SJCRH30 (cell line): ENCODE data around the gene PPP4R2. TPM values are rescaled to one million over a fixed set of nuclear protein-coding genes. Genes with fewer than 3 reads are reported as not detected.
A peak's percentile ranks its signal among the peaks of the same experiment; 100 is the strongest.

ENCODE experiments used
- DNase-seq, 2 experiments: peaks; one replicate each; pipeline ENCODE4 v3.0.0-alpha.2; 2015 to 2020
- H3K27ac ChIP-seq: fragments of 250-450 bp; sonication (Bioruptor Pico); 2 replicates; pipeline ENCODE4 v1.5.1; 2020; ENCODE audit warnings: mild to moderate bottlenecking, moderate library complexity
- H3K27me3 ChIP-seq: fragments of 250-450 bp; sonication (Bioruptor Pico); 2 replicates; pipeline ENCODE4 v1.5.1; 2020; ENCODE audit warnings: mild to moderate bottlenecking, moderate library complexity
- H3K36me3 ChIP-seq: fragments of 250-450 bp; sonication (Bioruptor Pico); 2 replicates; pipeline ENCODE4 v1.5.1; 2020; ENCODE audit warnings: mild to moderate bottlenecking, moderate library complexity
- H3K4me1 ChIP-seq: fragments of 250-450 bp; sonication (Bioruptor Pico); 2 replicates; pipeline ENCODE4 v1.5.1; 2020; ENCODE audit warnings: mild to moderate bottlenecking, moderate library complexity
- H3K4me3 ChIP-seq: fragments of 250-450 bp; sonication (Bioruptor Pico); 2 replicates; pipeline ENCODE4 v1.5.1; 2020; ENCODE audit warnings: mild to moderate bottlenecking, moderate library complexity
- H3K9me3 ChIP-seq: fragments of 250-450 bp; sonication (Bioruptor Pico); replicated peaks from 2 replicates; pipeline ENCODE4 v1.5.1; 2020; ENCODE audit warnings: mild to moderate bottlenecking, moderate library complexity
- total RNA-seq: library from RNA; depleted of rRNA; stranded (reverse); fragments of >200 nt; shearing (Covaris generic); gene quantifications from 2 replicates; pipeline ENCODE4 v1.2.3, GENCODE V29; 2014

The PPP4R2 gene
- total RNA-seq, 1 experiment from 2014 or later = 55.6 TPM

GRCh38 chr3:73081140-73081539 is 84.5 kb downstream of the PPP4R2 start:
- Histone ChIP-seq H3K4me1 (no peaks in the 10 kb centered on the region), H3K4me3 (no peak overlapping the region), H3K9me3 (no peaks in the 10 kb centered on the region), H3K36me3 (no peaks in the 10 kb centered on the region), H3K27me3 (no peaks in the 10 kb centered on the region), H3K27ac (no peak overlapping the region)
- DNase-seq = no peak

GRCh38 chr3:73084170-73084569 is 87.6 kb downstream of the PPP4R2 start:
- H3K4me1 ChIP-seq = no peaks in the 10 kb centered on the region; the same call in 1 of the 2 replicates
- DNase-seq = no peak
- H3K36me3 ChIP-seq = no peaks in the 10 kb centered on the region

GRCh38 chr3:73086071-73086494 is 89.5 kb downstream of the PPP4R2 start:
- no peaks in the 10 kb centered on the region; the same call in 1 of the 2 replicates for H3K4me1 ChIP-seq
- H3K36me3 ChIP-seq = no peaks in the 10 kb centered on the region
- H3K4me3 ChIP-seq = no peak overlapping the region
- peak; percentile 25 to 63 for DNase-seq
- no peak overlapping the region for H3K27ac ChIP-seq
- H3K9me3 ChIP-seq = no peaks in the 10 kb centered on the region
- no peaks in the 10 kb centered on the region for H3K27me3 ChIP-seq

More at GRCh38 chr3:73084170-73084569, 87.6 kb downstream of the PPP4R2 start:
- no peaks in the 10 kb centered on the region for H3K27me3 ChIP-seq
- no peak overlapping the region for H3K27ac ChIP-seq
- H3K9me3 ChIP-seq = no peaks in the 10 kb centered on the region
- H3K4me3 ChIP-seq = no peak overlapping the region

DNA sequence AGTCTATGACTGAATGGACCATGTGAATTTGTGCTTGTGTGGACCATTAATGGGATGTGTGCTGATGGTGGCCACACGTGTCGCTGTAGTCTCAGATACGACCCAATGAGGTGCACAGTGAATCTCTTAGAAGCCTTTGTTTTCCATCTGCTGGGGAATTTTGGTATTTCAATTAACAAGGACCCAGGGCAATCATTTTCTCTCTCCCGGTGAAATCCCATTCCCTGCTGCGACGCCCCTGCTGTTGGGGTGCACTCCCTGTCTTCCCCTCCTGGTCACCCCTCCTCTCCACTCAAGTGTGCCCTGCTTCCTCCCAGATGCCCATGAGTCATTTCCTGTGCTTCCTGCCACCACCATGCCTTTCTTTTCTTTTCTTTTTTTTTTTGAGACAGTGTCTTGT is 97.5 kb downstream of the PPP4R2 start:
- no peaks in the 10 kb centered on the region for H3K36me3 ChIP-seq
- no peaks in the 10 kb centered on the region for H3K9me3 ChIP-seq
- no peaks in the 10 kb centered on the region for H3K4me1 ChIP-seq
- DNase-seq = peak in 1 of 2 experiments; percentile 19
- no peak overlapping the region for H3K4me3 ChIP-seq
- no peak overlapping the region for H3K27ac ChIP-seq
- H3K27me3 ChIP-seq = no peaks in the 10 kb centered on the region

DNA sequence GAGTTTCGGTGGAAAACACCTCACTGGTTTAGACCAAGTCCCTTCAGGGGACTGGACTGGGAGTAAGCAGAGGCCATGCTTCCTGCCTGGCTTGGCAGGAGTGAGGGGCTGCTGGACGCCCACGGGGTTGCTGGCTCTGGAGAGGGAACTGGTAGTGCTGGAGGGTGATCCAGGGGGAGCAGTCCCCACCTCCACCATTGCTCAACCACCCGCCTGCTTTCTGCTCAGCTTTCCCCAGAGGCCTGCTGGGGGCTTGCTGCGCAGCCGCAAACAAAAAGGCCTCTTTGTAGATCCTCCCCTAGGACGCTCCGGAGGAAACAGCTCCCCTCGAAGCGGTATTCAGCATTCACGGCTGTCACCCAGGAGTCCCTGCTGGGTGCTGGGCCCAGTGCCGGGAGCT is 98.3 kb downstream of the PPP4R2 start:
- DNase-seq = no peak
- Histone ChIP-seq H3K27me3 (no peaks in the 10 kb centered on the region), H3K27ac (no peak overlapping the region), H3K4me1 (no peaks in the 10 kb centered on the region), H3K4me3 (no peak overlapping the region), H3K36me3 (no peaks in the 10 kb centered on the region), H3K9me3 (no peaks in the 10 kb centered on the region)

DNA sequence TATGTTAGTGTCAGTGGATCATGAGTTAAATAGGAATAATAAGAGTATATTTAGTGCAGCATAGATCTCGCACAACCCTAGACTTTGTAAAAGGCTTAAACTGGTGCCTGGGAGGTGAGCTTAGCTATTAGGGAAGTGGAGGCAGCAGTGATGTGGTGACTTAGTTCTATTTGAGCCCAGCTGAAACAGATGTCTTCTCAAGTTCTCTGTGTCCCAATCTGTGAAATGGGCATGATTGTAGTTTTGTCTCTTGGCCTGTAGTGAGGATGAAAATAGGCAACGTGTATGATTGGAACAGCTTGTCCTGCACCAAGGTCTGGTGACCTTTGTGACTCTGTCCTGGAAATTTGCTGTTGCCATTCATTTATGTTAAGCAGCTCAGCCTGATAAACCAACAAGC is 99.6 kb downstream of the PPP4R2 start:
- H3K4me1 ChIP-seq = 0 out of 2 replicates have a peak, but pooled peaks cover 3% of the 10 kb centered on the region
- no peaks in the 10 kb centered on the region for H3K9me3 ChIP-seq
- no peak overlapping the region for H3K27ac ChIP-seq
- H3K27me3 ChIP-seq = no peaks in the 10 kb centered on the region
- no peak for DNase-seq
- no peaks in the 10 kb centered on the region for H3K36me3 ChIP-seq
- H3K4me3 ChIP-seq = no peak overlapping the region

DNA sequence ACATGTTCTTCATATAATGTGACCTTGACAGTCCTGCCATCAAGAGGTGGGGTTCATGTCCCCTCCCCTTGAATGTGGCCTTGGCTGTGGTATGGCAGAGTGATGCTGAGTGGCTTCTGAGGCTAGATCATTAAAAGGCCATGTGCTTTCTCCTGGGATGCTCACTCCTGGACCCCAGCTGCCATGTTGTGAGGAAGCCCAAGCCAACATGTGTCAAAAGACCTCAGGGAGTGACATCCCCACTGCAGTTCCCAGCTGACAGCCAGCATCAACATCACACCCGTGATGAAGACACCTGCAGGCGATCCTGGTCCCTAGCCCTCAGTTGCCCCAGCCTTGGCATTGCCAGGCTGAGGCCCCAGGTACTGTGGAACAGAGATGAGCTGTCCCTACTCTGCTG is 101.4 kb downstream of the PPP4R2 start:
- no peaks in the 10 kb centered on the region for H3K27me3 ChIP-seq
- DNase-seq = no peak
- no peaks in the 10 kb centered on the region for H3K9me3 ChIP-seq
- H3K27ac ChIP-seq = no peak overlapping the region
- 0 out of 2 replicates have a peak, but pooled peaks cover 3% of the 10 kb centered on the region for H3K4me1 ChIP-seq
- no peak overlapping the region for H3K4me3 ChIP-seq
- H3K36me3 ChIP-seq = no peaks in the 10 kb centered on the region

DNA sequence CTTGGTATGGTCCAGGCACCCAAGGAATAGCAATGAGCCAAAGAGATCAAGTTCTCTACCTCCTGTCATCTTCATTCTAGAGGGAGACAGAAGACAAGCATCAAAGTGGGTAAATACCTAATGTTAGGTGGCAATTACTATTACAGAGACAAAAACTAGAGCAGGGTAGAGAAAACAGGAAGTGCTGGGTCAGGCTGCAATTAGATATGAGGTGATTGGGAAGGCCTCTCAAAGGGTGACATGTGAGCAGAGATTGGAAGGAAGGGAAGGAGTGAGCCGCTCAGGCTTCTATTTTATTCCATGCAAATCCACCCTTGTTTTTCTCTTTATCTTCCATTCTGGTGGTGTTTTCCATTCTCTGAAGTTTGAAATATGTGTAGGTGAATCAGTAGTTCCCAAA is 102.3 kb downstream of the PPP4R2 start:
- Histone ChIP-seq H3K27ac (no peak overlapping the region), H3K27me3 (no peaks in the 10 kb centered on the region), H3K36me3 (no peaks in the 10 kb centered on the region), H3K4me3 (no peak overlapping the region), H3K9me3 (no peaks in the 10 kb centered on the region), H3K4me1 (0 out of 2 replicates have a peak, but pooled peaks cover 3% of the 10 kb centered on the region)
- no peak for DNase-seq

DNA sequence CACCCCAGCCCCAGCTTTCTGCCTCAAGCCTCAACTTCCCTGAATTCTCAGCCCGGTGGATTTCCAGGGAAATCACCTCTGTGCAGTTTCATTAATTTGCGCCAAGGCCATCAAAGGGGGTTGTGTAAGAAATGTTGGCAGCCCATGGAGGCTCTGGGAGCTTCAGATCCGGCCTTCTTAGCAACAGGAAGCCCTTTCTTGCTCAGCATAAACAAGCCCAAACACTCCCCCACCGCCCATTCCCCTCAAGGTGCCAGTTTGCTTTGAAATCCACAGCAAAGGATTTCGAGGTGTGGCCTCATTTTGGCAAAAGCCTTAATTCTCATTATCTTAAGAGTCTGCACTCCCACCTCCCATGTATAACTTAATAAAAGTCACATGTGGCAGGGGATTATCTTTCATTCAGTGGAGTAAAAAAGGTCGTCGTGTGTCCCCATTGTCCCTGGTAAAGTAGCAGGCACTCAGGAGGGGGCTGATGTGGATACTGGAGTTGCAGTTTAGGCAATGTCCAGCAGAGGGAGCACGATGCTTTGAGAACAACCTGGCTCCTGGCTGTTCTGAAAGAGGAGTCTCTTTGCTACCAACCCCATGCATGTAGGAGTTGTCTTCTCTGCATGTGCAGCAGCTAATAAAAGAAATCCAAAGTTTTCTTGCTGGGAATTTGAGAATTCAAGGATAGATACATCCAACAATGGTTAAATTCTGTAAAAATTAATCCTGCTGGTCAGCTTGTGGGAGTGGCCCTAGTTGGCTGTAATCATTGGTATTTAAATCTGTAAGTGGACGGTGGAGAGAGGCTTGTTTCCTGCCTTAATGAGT is 104.3 kb downstream of the PPP4R2 start:
- no peaks in the 10 kb centered on the region for H3K9me3 ChIP-seq

GRCh38 chr3:73101881-73102280 is 105.3 kb downstream of the PPP4R2 start:
- no peak overlapping the region for H3K4me3 ChIP-seq
- no peaks in the 10 kb centered on the region for H3K9me3 ChIP-seq
- H3K27ac ChIP-seq = no peak overlapping the region
- H3K36me3 ChIP-seq = no peaks in the 10 kb centered on the region
- H3K27me3 ChIP-seq = no peaks in the 10 kb centered on the region
- 0 out of 2 replicates have a peak, but pooled peaks cover 3% of the 10 kb centered on the region for H3K4me1 ChIP-seq
- no peak for DNase-seq

More for the DNA sequence above, 104.3 kb downstream of the PPP4R2 start:
- peak; percentile 72 to 90 for DNase-seq
- H3K36me3 ChIP-seq = no peaks in the 10 kb centered on the region
- H3K4me1 ChIP-seq = 0 out of 2 replicates have a peak, but pooled peaks cover 3% of the 10 kb centered on the region
- H3K27me3 ChIP-seq = no peaks in the 10 kb centered on the region
- no peak overlapping the region for H3K4me3 ChIP-seq
- no peak overlapping the region; the same call in 1 of the 2 replicates for H3K27ac ChIP-seq

- no peak overlapping the region for H3K4me3 ChIP-seq
- no peaks in the 10 kb centered on the region for H3K9me3 ChIP-seq
- no peaks in the 10 kb centered on the region for H3K27me3 ChIP-seq
- H3K4me1 ChIP-seq = no peaks in the 10 kb centered on the region; the same call in 1 of the 2 replicates
- no peak overlapping the region for H3K27ac ChIP-seq
- no peaks in the 10 kb centered on the region for H3K36me3 ChIP-seq
- no peak for DNase-seq
Observed at GRCh38 chr3:73107215-73107614, 110.6 kb downstream of the PPP4R2 start.

- Histone ChIP-seq H3K9me3 (no peaks in the 10 kb centered on the region), H3K36me3 (no peaks in the 10 kb centered on the region), H3K27ac (no peak overlapping the region), H3K4me1 (no peaks in the 10 kb centered on the region; the same call in 1 of the 2 replicates), H3K27me3 (no peaks in the 10 kb centered on the region), H3K4me3 (no peak overlapping the region)
- DNase-seq = peak in 1 of 2 experiments; percentile 12
Observed at GRCh38 chr3:73107676-73108187, 111.1 kb downstream of the PPP4R2 start.

GRCh38 chr3:73108750-73109149 is 112.1 kb downstream of the PPP4R2 start:
- H3K27ac ChIP-seq = no peak overlapping the region
- no peaks in the 10 kb centered on the region for H3K27me3 ChIP-seq
- H3K9me3 ChIP-seq = no peaks in the 10 kb centered on the region
- DNase-seq = no peak
- H3K4me1 ChIP-seq = no peaks in the 10 kb centered on the region; the same call in 1 of the 2 replicates
- H3K4me3 ChIP-seq = no peak overlapping the region
- H3K36me3 ChIP-seq = no peaks in the 10 kb centered on the region

- no peaks in the 10 kb centered on the region for H3K9me3 ChIP-seq
- no peak overlapping the region for H3K4me3 ChIP-seq
- no peak overlapping the region for H3K27ac ChIP-seq
- H3K27me3 ChIP-seq = no peaks in the 10 kb centered on the region
- no peaks in the 10 kb centered on the region; the same call in 1 of the 2 replicates for H3K4me1 ChIP-seq
- H3K36me3 ChIP-seq = no peaks in the 10 kb centered on the region
- no peak for DNase-seq
Observed at GRCh38 chr3:73110530-73110929, 113.9 kb downstream of the PPP4R2 start.

DNA sequence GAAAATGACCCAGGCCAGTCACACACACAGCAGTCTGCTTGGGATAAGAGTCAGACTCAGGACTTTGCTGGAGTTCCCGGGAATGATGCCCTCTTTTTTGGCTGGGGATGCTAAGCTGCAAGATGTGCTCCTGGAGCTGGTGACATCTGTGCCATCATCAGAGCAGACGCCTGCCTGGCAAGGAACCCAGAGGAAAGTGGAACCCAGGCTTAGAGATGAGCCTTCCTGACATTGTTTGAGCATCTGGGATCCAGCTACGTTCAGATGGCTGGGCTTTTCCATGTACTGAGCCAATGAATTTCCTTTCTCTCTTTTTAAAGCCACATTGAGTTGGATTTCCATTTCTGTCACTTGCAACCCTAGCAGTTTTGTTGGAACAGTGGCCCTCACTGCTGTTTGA is 118.1 kb downstream of the PPP4R2 start:
- DNase-seq = no peak
- no peaks in the 10 kb centered on the region for H3K27me3 ChIP-seq
- no peaks in the 10 kb centered on the region for H3K36me3 ChIP-seq
- H3K4me3 ChIP-seq = no peak overlapping the region
- H3K4me1 ChIP-seq = no peaks in the 10 kb centered on the region
- no peak overlapping the region for H3K27ac ChIP-seq
- H3K9me3 ChIP-seq = no peaks in the 10 kb centered on the region
